Measurements from ENCODE around the gene DCST1.

DNA sequence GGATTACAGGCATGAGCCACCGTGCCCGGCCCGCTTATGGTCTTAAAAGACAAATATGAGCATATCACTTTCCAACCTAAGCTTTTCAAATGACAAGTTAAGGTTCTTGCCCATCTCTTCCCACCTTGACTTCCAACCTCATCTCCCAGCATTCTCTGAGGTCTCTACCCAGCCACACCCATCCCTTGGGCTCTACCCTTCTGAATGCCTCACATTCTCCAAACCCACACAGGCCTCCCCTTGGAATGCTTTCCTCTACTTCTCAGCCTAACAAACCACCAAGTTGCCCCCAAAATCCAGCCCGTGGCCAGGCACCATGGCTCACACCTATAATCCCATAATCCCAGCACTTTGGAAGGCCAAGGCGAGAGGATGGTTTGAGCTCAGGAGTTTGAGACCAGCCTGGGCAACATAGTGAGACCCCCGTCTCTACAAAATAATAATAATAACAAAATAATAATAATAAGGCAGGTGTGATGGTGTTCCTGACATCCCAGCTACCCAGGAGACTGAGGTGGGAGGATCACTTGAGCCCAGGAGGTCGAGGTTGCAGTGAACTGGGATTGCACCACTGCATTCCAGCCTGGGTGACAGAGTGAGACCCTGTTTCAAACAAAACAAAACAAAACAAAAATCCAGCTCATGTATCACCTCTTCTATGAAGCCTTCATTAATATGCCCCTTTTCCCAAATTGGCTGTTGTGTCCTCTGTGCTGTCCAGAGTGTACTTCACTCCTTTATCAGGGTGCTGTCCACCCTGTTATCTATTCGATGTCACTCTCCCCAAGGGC lies 11.3 kb upstream of the DCST1 start:
- TF ChIP-seq CTCF (conservative IDR thresholded peaks at IDR 0.05) (no peak), EZH2 (IDR thresholded peaks at IDR 0.05; ENCODE audit: low read depth) (no peak)
